Activated B cell treated with CpG ODN at 0.5 μM for 24 hours (primary cell): ENCODE results near the gene MVB12B. TPM values are rescaled to one million over a fixed set of nuclear protein-coding genes. Genes with fewer than 3 reads are reported as not detected.

ENCODE experiments used
- ATAC-seq: fragments of 200-7000 bp; cut with Tn5 transposase; one replicate; pipeline ENCODE4 v1.10.0; 2021; ENCODE audit warnings: low read depth, mild to moderate bottlenecking, moderate library complexity
- CTCF ChIA-PET: fragments of 350-600 bp; sonication (Branson Sonifier 250); formaldehyde crosslinking; loops from one replicate; lab custom pipeline; 2021; ENCODE audit warnings: antibody characterized with exemption; lab: Charles Lee
- POLR2A ChIA-PET: fragments of 350-600 bp; sonication (Branson Sonifier 250); formaldehyde crosslinking; loops from one replicate; lab custom pipeline; 2021; ENCODE audit warnings: antibody characterized with exemption; lab: Charles Lee
- DNase-seq: peaks from one replicate; pipeline ENCODE4 v3.0.0; 2022
- H3K27ac Mint-ChIP-seq: one replicate; pipeline ENCODE4 v1.8.0; 2020; ENCODE audit warnings: mixed read lengths
- H3K27me3 Mint-ChIP-seq: one replicate; pipeline ENCODE4 v1.8.0; 2021; ENCODE audit warnings: mixed read lengths
- H3K36me3 Mint-ChIP-seq: one replicate; pipeline ENCODE4 v1.8.0; 2021; ENCODE audit warnings: low read depth, mixed read lengths
- H3K4me1 Mint-ChIP-seq: one replicate; pipeline ENCODE4 v1.8.0; 2021; ENCODE audit warnings: mixed read lengths
- H3K4me3 Mint-ChIP-seq: one replicate; pipeline ENCODE4 v1.8.0; 2020; ENCODE audit warnings: mild to moderate bottlenecking, mixed read lengths
- H3K9me3 Mint-ChIP-seq: one replicate; pipeline ENCODE4 v1.8.0; 2020; ENCODE audit warnings: mixed read lengths
- CTCF ChIP-seq: fragments of 200-600 bp; IDR thresholded peaks from one replicate; pipeline ENCODE4 v1.8.0; 2022; ENCODE audit warnings: antibody characterized with exemption, mild to moderate bottlenecking
- intact Hi-C: fragments of 100-400 bp; cut with micrococcal nuclease; formaldehyde crosslinking; loops from one replicate; pipeline ENCODE4 v1.15.1; 2024
- total RNA-seq: library from RNA; stranded (reverse); gene quantifications from 2 replicates; pipeline ENCODE4 v1.2.3, GENCODE V29; 2022

Gene MVB12B
- total RNA-seq, 1 donor from 2014 or later, result 2.5 TPM

GRCh38 chr9:126497660-126498275 is 171.1 kb downstream of the MVB12B start:
- H3K4me3 Mint-ChIP-seq, result no peak overlapping the region
- intact Hi-C loops, result loop anchor here (10.0 kb wide), 1 partner anchor 863 kb away; no protein-coding TSS in a partner anchor
- POLR2A ChIA-PET, result no interaction called here

GRCh38 chr9:126498331-126498730 is 171.7 kb downstream of the MVB12B start:
- Mint-ChIP-seq H3K9me3 (no peaks in the 10 kb centered on the region), H3K4me3 (no peak overlapping the region), H3K27me3 (peaks cover 28% of the 10 kb centered on the region), H3K36me3 (no peaks in the 10 kb centered on the region), H3K4me1 (peaks cover 9% of the 10 kb centered on the region), H3K27ac (no peak overlapping the region)
- CTCF ChIA-PET, result interaction anchor here (1.1 to 9.0 kb wide), 6 partner anchors 43 to 1091 kb away, joined by 3 to 189 read pairs (median 4); no protein-coding TSS in a partner anchor
- no peak for ATAC-seq
- no peak for DNase-seq
- POLR2A ChIA-PET, result no interaction called here
- no peak for TF ChIP-seq CTCF
- intact Hi-C loops, result loop anchor here (10.0 kb wide), 1 partner anchor 864 kb away; no protein-coding TSS in a partner anchor

More at GRCh38 chr9:126497660-126498275, 171.1 kb downstream of the MVB12B start:
- TF ChIP-seq CTCF, result no peak
- H3K4me1 Mint-ChIP-seq, result peaks cover 9% of the 10 kb centered on the region
- H3K9me3 Mint-ChIP-seq, result no peaks in the 10 kb centered on the region
- no peak overlapping the region for H3K27ac Mint-ChIP-seq
- CTCF ChIA-PET, result interaction anchor here (1.0 to 9.0 kb wide), 4 partner anchors 43 to 1090 kb away, joined by 3 to 189 read pairs (median 4); no protein-coding TSS in a partner anchor
- ATAC-seq, result no peak
- no peak for DNase-seq
- no peaks in the 10 kb centered on the region for H3K36me3 Mint-ChIP-seq
- peaks cover 28% of the 10 kb centered on the region for H3K27me3 Mint-ChIP-seq

GRCh38 chr9:126499005-126499910 is 172.6 kb downstream of the MVB12B start:
- POLR2A ChIA-PET, result interaction anchor here (0.8 kb wide), 1 partner anchor 52 kb away, joined by 3 read pairs; no protein-coding TSS in a partner anchor
- Mint-ChIP-seq H3K27ac (no peak overlapping the region), H3K9me3 (no peaks in the 10 kb centered on the region), H3K4me3 (peak overlapping the region; percentile 77), H3K36me3 (no peaks in the 10 kb centered on the region), H3K4me1 (peaks cover 7% of the 10 kb centered on the region), H3K27me3 (peaks cover 26% of the 10 kb centered on the region)
- CTCF ChIA-PET, result interaction anchor here (0.7 to 9.0 kb wide), 18 partner anchors 14 to 1092 kb away, joined by 3 to 189 read pairs (median 4); no protein-coding TSS in a partner anchor
- TF ChIP-seq CTCF, result peak; percentile 94
- DNase-seq (peak; percentile 64), ATAC-seq (peak; percentile 82)
- intact Hi-C loops, result loop anchor here (1.0 to 10.0 kb wide), 2 partner anchors 59 to 864 kb away; no protein-coding TSS in a partner anchor

- H3K9me3 Mint-ChIP-seq, result no peaks in the 10 kb centered on the region
- POLR2A ChIA-PET, result no interaction called here
- H3K27me3 Mint-ChIP-seq, result peaks cover 26% of the 10 kb centered on the region
- peaks cover 7% of the 10 kb centered on the region for H3K4me1 Mint-ChIP-seq
- intact Hi-C loops, result loop anchor here (1.0 to 10.0 kb wide), 2 partner anchors 58 to 865 kb away; no protein-coding TSS in a partner anchor
- no peak overlapping the region for H3K4me3 Mint-ChIP-seq
- no peak overlapping the region for H3K27ac Mint-ChIP-seq
- ATAC-seq (no peak), DNase-seq (no peak)
- no peaks in the 10 kb centered on the region for H3K36me3 Mint-ChIP-seq
- TF ChIP-seq CTCF, result no peak
- CTCF ChIA-PET, result interaction anchor here (0.5 to 9.0 kb wide), 14 partner anchors 8 to 1092 kb away, joined by 3 to 189 read pairs (median 5); no protein-coding TSS in a partner anchor
Measured at GRCh38 chr9:126499911-126500599, 173.4 kb downstream of the MVB12B start.
